GM21447 (cell line): ENCODE measurements around the gene PPP1R13L.

ENCODE experiments used
- ATAC-seq: cut with Tn5 transposase; IDR thresholded peaks from one replicate; pipeline ENCODE4 v1.9.1; 2021; ENCODE audit not compliant: unreplicated experiment

PPP1R13L gene

GRCh38 chr19:45370410-45371204 is 34.3 kb downstream of the PPP1R13L start, which contains the start of gene ERCC2:
Gene ERCC2 (minus strand): TSS chr19:45370573. CDS start chr19:45370540, 33 bp downstream.
- peak; percentile 95 for ATAC-seq

- ATAC-seq, result no peak
Measured at GRCh38 chr19:45368737-45369340, 36.0 kb downstream of the PPP1R13L start.

- ATAC-seq, result no peak
Measured at GRCh38 chr19:45368127-45368526, 36.7 kb downstream of the PPP1R13L start.

GRCh38 chr19:45364696-45365095 is 40.2 kb downstream of the PPP1R13L start:
- ATAC-seq, result no peak

- no peak for ATAC-seq
Measured at GRCh38 chr19:45363861-45364459, 40.9 kb downstream of the PPP1R13L start.

GRCh38 chr19:45362291-45362690 is 42.6 kb downstream of the PPP1R13L start:
- no peak for ATAC-seq

GRCh38 chr19:45361608-45362007 is 43.3 kb downstream of the PPP1R13L start:
- no peak for ATAC-seq

- no peak for ATAC-seq
Measured at GRCh38 chr19:45358213-45358792, 46.6 kb downstream of the PPP1R13L start.

- no peak for ATAC-seq
Measured at GRCh38 chr19:45357445-45357783, 47.5 kb downstream of the PPP1R13L start.

- no peak for ATAC-seq
Measured at GRCh38 chr19:45356760-45357444, 48.0 kb downstream of the PPP1R13L start.

- no peak for ATAC-seq
Measured at GRCh38 chr19:45355910-45356309, 49.0 kb downstream of the PPP1R13L start.

GRCh38 chr19:45355402-45355801 is 49.5 kb downstream of the PPP1R13L start:
- no peak for ATAC-seq

- no peak for ATAC-seq
Measured at GRCh38 chr19:45354241-45354842, 50.5 kb downstream of the PPP1R13L start.

- no peak for ATAC-seq
Measured at GRCh38 chr19:45352914-45353796, 51.7 kb downstream of the PPP1R13L start.

GRCh38 chr19:45352471-45352870 is 52.4 kb downstream of the PPP1R13L start:
- no peak for ATAC-seq

- no peak for ATAC-seq
Measured at GRCh38 chr19:45352062-45352461, 52.8 kb downstream of the PPP1R13L start.

GRCh38 chr19:45351401-45351952 is 53.4 kb downstream of the PPP1R13L start:
- no peak for ATAC-seq

GRCh38 chr19:45350477-45351058 is 54.3 kb downstream of the PPP1R13L start:
- ATAC-seq, result no peak

GRCh38 chr19:45349430-45349941 is 55.4 kb downstream of the PPP1R13L start:
- ATAC-seq, result no peak
